ENCODE results near the gene OSBPL10.

DNA sequence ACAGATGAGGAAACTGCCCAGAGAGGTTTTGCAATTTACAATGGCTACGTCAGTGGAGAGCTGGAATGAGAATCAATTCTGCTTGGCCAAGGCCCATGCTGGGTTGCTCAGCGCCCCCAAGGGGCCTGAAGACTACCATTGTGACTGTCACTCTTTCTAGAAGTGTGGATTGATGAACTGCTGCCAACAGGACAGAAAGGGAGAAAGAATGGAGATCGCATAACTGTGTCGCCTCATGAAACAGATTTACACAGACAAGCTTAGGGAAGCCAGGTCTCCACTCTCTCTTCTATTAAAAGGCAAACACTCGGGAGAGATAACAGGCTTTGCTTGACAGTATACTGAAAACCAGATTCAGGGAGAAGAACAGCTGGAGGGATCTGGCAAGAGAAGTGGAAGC lies 288.3 kb downstream of the OSBPL10 start:
- TF ChIP-seq, protein P1, sequence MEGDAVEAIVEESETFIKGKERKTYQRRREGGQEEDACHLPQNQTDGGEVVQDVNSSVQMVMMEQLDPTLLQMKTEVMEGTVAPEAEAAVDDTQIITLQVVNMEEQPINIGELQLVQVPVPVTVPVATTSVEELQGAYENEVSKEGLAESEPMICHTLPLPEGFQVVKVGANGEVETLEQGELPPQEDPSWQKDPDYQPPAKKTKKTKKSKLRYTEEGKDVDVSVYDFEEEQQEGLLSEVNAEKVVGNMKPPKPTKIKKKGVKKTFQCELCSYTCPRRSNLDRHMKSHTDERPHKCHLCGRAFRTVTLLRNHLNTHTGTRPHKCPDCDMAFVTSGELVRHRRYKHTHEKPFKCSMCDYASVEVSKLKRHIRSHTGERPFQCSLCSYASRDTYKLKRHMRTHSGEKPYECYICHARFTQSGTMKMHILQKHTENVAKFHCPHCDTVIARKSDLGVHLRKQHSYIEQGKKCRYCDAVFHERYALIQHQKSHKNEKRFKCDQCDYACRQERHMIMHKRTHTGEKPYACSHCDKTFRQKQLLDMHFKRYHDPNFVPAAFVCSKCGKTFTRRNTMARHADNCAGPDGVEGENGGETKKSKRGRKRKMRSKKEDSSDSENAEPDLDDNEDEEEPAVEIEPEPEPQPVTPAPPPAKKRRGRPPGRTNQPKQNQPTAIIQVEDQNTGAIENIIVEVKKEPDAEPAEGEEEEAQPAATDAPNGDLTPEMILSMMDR (IDR thresholded peaks at IDR 0.05), result no peak
- TF ChIP-seq POLR2A (IDR thresholded peaks at IDR 0.05) (no peak), EP300 (IDR thresholded peaks at IDR 0.05) (no peak)
